Ectodermal cell (in vitro differentiated cells): Measurements from ENCODE around the gene TFF3.

ENCODE experiments used
- H3K27ac ChIP-seq: 2 replicates; pipeline ENCODE4 v1.7.0; 2013; ENCODE audit warnings: mild to moderate bottlenecking, low read depth, low read length; ENCODE audit not compliant: insufficient read depth, poor library complexity, severe bottlenecking
- H3K27me3 ChIP-seq: 2 replicates; pipeline ENCODE4 v1.7.0; 2013; ENCODE audit warnings: mild to moderate bottlenecking, low read length; ENCODE audit not compliant: insufficient read depth, control insufficient read depth, poor library complexity, severe bottlenecking
- H3K36me3 ChIP-seq: one replicate; pipeline ENCODE4 v1.7.0; 2013; ENCODE audit warnings: low read length; ENCODE audit not compliant: control insufficient read depth, insufficient read depth
- H3K4me1 ChIP-seq: one replicate; pipeline ENCODE4 v1.7.0; 2013; ENCODE audit warnings: low read length; ENCODE audit not compliant: control insufficient read depth, insufficient read depth
- H3K4me3 ChIP-seq: 2 replicates; pipeline ENCODE4 v1.7.0; 2013; ENCODE audit warnings: low read depth, low read length, control low read depth; ENCODE audit not compliant: insufficient read depth
- H3K9me3 ChIP-seq: 2 replicates; pipeline ENCODE4 v1.7.0; 2013; ENCODE audit warnings: mild to moderate bottlenecking, low read length, moderate library complexity; ENCODE audit not compliant: control insufficient read depth
- WGBS, 2 experiments: methylation state at CpG; one replicate each; pipeline ENCODE4 v1.1.7; 2013; ENCODE audit warnings: missing lambda C conversion rate in 2 of 2; 5-methylcytosine and 5-hydroxymethylcytosine counted together

TFF3 gene

DNA sequence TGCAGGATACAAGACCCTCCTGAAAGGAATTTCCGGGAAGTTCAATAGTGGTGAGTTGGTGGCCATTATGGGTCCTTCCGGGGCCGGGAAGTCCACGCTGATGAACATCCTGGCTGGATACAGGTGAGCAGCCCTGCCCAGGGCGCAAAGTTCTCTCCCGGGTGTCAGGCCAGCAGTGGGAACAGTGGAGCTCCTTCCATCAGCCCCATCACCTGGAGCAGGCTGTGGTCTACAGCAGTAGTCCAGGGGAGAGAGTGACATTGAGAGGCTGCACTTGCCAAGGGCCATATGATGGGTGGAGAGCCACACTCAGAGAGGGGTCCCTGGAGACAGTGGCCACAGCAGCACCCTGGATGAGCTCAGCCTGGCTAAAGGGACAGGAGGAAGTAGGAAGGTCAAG, 44.1 kb downstream of the TFF3 start:
- 95 to 98% methylated on average over 6 of the region's 6 CpGs for WGBS, 2 experiments

DNA sequence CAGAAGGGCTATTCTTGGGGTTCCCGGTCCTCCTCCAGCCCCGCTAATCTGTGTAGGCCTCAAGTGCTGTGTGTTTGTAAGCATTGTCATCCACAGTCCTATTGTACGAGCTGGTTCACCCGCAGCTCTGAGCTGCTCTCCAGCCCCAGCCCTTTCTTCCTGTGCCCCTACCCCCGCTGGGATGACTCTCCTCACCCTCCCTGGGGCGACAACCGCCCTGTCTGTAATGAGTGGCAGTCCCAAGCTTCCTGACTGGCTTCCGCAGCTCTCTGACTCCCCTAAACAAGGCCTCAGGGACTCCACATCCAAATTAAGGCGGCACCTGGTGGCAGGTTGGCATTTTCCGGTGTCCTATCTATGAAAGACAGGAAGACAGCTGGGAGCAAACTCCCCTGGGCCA, 45.8 kb downstream of the TFF3 start:
- Histone ChIP-seq H3K9me3 (no peaks in the 10 kb centered on the region), H3K36me3 (no peaks in the 10 kb centered on the region), H3K27ac (no peak overlapping the region), H3K27me3 (no peaks in the 10 kb centered on the region), H3K4me1 (no peaks in the 10 kb centered on the region), H3K4me3 (no peak overlapping the region)
- 83% methylated on average over 10 of the region's 10 CpGs for WGBS, 2 experiments

More for the DNA sequence above, 44.1 kb downstream of the TFF3 start:
- Histone ChIP-seq H3K9me3 (no peaks in the 10 kb centered on the region), H3K27me3 (no peaks in the 10 kb centered on the region), H3K27ac (no peak overlapping the region), H3K4me1 (no peaks in the 10 kb centered on the region), H3K4me3 (no peak overlapping the region), H3K36me3 (no peaks in the 10 kb centered on the region)

DNA sequence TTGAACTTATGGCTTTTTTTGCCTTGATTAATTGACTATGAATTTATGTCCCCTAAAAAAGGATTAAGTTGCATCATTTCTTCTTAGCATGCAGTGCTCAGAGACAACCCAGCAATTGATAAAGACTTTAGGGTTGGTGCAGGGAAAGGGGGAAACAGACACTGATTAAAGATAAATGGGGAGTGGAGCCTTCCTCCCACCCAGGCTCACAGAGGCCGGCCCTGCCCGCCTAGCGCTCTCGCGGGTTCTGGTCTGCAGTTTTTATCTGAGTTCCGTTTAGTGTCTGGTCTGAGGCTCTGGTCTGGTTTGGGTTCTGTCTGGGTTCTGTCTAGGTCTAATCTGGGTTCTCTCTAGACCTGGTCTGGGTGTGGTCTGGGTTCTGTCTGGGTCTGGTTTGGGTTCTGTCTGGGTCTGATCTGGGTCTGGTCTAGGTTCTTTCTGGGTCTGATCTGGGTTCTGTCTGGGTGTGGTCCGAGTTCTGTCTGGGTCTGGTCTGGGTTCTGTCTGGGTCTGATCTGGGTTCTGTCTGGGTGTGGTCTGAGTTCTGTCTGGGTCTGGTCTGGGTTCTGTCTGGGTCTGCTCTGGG, 48.1 kb downstream of the TFF3 start:
- WGBS, 2 experiments = 89 to 90% methylated on average over 7 of the region's 7 CpGs
- H3K27me3 ChIP-seq = no peaks in the 10 kb centered on the region
- H3K36me3 ChIP-seq = no peaks in the 10 kb centered on the region
- no peak overlapping the region for H3K4me3 ChIP-seq
- H3K27ac ChIP-seq = no peak overlapping the region
- no peaks in the 10 kb centered on the region for H3K4me1 ChIP-seq
- H3K9me3 ChIP-seq = no peaks in the 10 kb centered on the region

- H3K9me3 ChIP-seq = no peaks in the 10 kb centered on the region
- H3K36me3 ChIP-seq = no peaks in the 10 kb centered on the region
- H3K4me1 ChIP-seq = peaks cover 10% of the 10 kb centered on the region
- no peaks in the 10 kb centered on the region for H3K27me3 ChIP-seq
- no peak overlapping the region for H3K27ac ChIP-seq
- H3K4me3 ChIP-seq = no peak overlapping the region
- 90 to 92% methylated on average over 12 of the region's 12 CpGs for WGBS, 2 experiments
These were observed 49.9 kb downstream of the TFF3 start for GRCh38 chr21:42265231-42265812.

GRCh38 chr21:42264245-42265195, 50.7 kb downstream of the TFF3 start:
- Histone ChIP-seq H3K4me3 (no peak overlapping the region), H3K36me3 (no peaks in the 10 kb centered on the region), H3K4me1 (peaks cover 10% of the 10 kb centered on the region), H3K27ac (no peak overlapping the region), H3K27me3 (no peaks in the 10 kb centered on the region), H3K9me3 (no peaks in the 10 kb centered on the region)
- WGBS, 2 experiments = 84 to 85% methylated on average over 13 of the region's 13 CpGs

GRCh38 chr21:42263591-42264131, 51.5 kb downstream of the TFF3 start:
- H3K4me1 ChIP-seq = peaks cover 10% of the 10 kb centered on the region
- H3K27me3 ChIP-seq = no peaks in the 10 kb centered on the region
- no peaks in the 10 kb centered on the region for H3K36me3 ChIP-seq
- 83 to 87% methylated on average over 18 of the region's 18 CpGs for WGBS, 2 experiments
- H3K9me3 ChIP-seq = no peaks in the 10 kb centered on the region
- H3K27ac ChIP-seq = no peak overlapping the region
- no peak overlapping the region for H3K4me3 ChIP-seq

- H3K27me3 ChIP-seq = no peaks in the 10 kb centered on the region
- 91 to 93% methylated on average over 11 of the region's 11 CpGs for WGBS, 2 experiments
These were observed 52.4 kb downstream of the TFF3 start for GRCh38 chr21:42262831-42263231.

DNA sequence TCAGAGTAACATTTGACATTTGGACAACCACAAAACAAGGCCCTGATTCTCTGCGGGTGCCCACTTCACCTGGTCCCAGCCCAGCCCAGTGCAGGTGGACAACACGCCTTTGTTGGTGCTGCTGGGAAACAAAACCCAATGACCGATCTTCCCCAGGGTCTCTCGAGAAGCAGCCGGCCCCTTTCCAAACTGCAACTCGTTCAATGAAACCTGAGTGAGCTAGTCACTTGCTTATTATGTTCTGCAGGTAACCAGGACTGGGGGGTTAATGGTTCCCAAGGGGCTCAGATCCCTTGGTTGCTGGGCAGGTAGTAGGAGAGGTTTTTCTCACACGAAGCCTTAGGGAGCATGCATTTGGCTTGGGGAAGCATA, 53.4 kb downstream of the TFF3 start:
- H3K4me1 ChIP-seq = peaks cover 10% of the 10 kb centered on the region
- no peaks in the 10 kb centered on the region for H3K27me3 ChIP-seq
- WGBS, 2 experiments = 86 to 88% methylated on average over 7 of the region's 7 CpGs
- H3K9me3 ChIP-seq = no peaks in the 10 kb centered on the region
- H3K36me3 ChIP-seq = no peaks in the 10 kb centered on the region
- no peak overlapping the region for H3K27ac ChIP-seq
- H3K4me3 ChIP-seq = no peak overlapping the region

More at GRCh38 chr21:42262831-42263231, 52.4 kb downstream of the TFF3 start:
- H3K9me3 ChIP-seq = no peaks in the 10 kb centered on the region
- H3K36me3 ChIP-seq = no peaks in the 10 kb centered on the region
- H3K27ac ChIP-seq = no peak overlapping the region
- H3K4me1 ChIP-seq = peaks cover 10% of the 10 kb centered on the region
- H3K4me3 ChIP-seq = no peak overlapping the region
